ENCODE measurements around the gene NXF1.
A peak's percentile ranks its signal among the peaks of the same experiment; 100 is the strongest.
"Not testable (repeated sequence)": the region's sequence is repeated elsewhere in the genome, so short reads cannot be mapped to it uniquely, and the experiment has no call there.

Gene NXF1

GRCh38 chr11:62846177-62846576, 40.9 kb upstream of the NXF1 start:
- Histone ChIP-seq H3K14ac (ENCODE audit: low read length in 2 of 2) (no peak overlapping the region), H3K79me1 (replicated peaks; ENCODE audit: low read length, poor library complexity, severe bottlenecking) (no peaks in the 10 kb centered on the region), H2AFZ (ENCODE audit: low read depth, low read length) (no peak overlapping the region), H2BK15ac (ENCODE audit: low read depth, poor library complexity, severe bottlenecking) (no peak overlapping the region), H2BK120ac (ENCODE audit: low read depth, low read length) (no peak overlapping the region), H3K23ac (ENCODE audit: low read length in 2 of 2) (no peak overlapping the region), H3K4me3 (ENCODE audit: insufficient read depth in 1 of 2, low read depth in 1 of 2, low read length in 2 of 2) (no peak overlapping the region), H3K9ac (ENCODE audit: low read length) (no peak overlapping the region), H4K91ac (ENCODE audit: low read length) (no peak overlapping the region), H4K8ac (ENCODE audit: low read length) (no peak overlapping the region), H2AK5ac (ENCODE audit: low read length, severe bottlenecking) (no peak overlapping the region), H3K4me1 (ENCODE audit: control insufficient read depth, insufficient read depth, low read depth, low read length) (peaks cover 4% of the 10 kb centered on the region), H3K36me3 (ENCODE audit: control insufficient read depth in 1 of 2, insufficient read depth in 2 of 2, low read depth in 1 of 2, low read length in 2 of 2) (peaks cover 0 to 2% of the 10 kb centered on the region in 2 experiments), H2BK12ac (ENCODE audit: low read length in 2 of 2) (no peak overlapping the region), H3K27ac (ENCODE audit: low read length, poor library complexity, severe bottlenecking) (no peak overlapping the region), H3K9me3 (ENCODE audit: control insufficient read depth, low read length) (no peaks in the 10 kb centered on the region), H3K27me3 (ENCODE audit: control insufficient read depth in 1 of 2, insufficient read depth in 1 of 2, low read length in 2 of 2) (no peaks in the 10 kb centered on the region), H3K4ac (ENCODE audit: low read depth in 1 of 2, low read length in 2 of 2) (no peak overlapping the region), H3K18ac (ENCODE audit: low read depth in 1 of 2, low read length in 2 of 2) (no peak overlapping the region), H3K4me2 (ENCODE audit: low read length, poor library complexity, severe bottlenecking) (no peak overlapping the region), H2BK5ac (ENCODE audit: low read depth, low read length, poor library complexity, severe bottlenecking) (no peak overlapping the region)
- WGBS, result 97% methylated on average over 3 of the region's 3 CpGs
- no peak for DNase-seq

- Histone ChIP-seq H3K4me3 (ENCODE audit: insufficient read depth in 1 of 2, low read depth in 1 of 2, low read length in 2 of 2) (no peak overlapping the region), H3K27ac (ENCODE audit: low read length, poor library complexity, severe bottlenecking) (no peak overlapping the region), H2AK5ac (ENCODE audit: low read length, severe bottlenecking) (no peak overlapping the region), H2BK5ac (ENCODE audit: low read depth, low read length, poor library complexity, severe bottlenecking) (no peak overlapping the region), H3K4me2 (ENCODE audit: low read length, poor library complexity, severe bottlenecking) (no peak overlapping the region), H2AFZ (ENCODE audit: low read depth, low read length) (no peak overlapping the region), H2BK15ac (ENCODE audit: low read depth, poor library complexity, severe bottlenecking) (no peak overlapping the region), H3K18ac (ENCODE audit: low read depth in 1 of 2, low read length in 2 of 2) (no peak overlapping the region), H3K4me1 (ENCODE audit: control insufficient read depth, insufficient read depth, low read depth, low read length) (peaks cover 8% of the 10 kb centered on the region), H3K27me3 (ENCODE audit: control insufficient read depth in 1 of 2, insufficient read depth in 1 of 2, low read length in 2 of 2) (no peaks in the 10 kb centered on the region), H2BK120ac (ENCODE audit: low read depth, low read length) (no peak overlapping the region), H3K23ac (ENCODE audit: low read length in 2 of 2) (no peak overlapping the region), H3K79me1 (replicated peaks; ENCODE audit: low read length, poor library complexity, severe bottlenecking) (no peaks in the 10 kb centered on the region), H4K8ac (ENCODE audit: low read length) (no peak overlapping the region), H3K14ac (ENCODE audit: low read length in 2 of 2) (no peak overlapping the region), H3K4ac (ENCODE audit: low read depth in 1 of 2, low read length in 2 of 2) (no peak overlapping the region), H2BK12ac (ENCODE audit: low read length in 2 of 2) (no peak overlapping the region), H3K36me3 (ENCODE audit: control insufficient read depth in 1 of 2, insufficient read depth in 2 of 2, low read depth in 1 of 2, low read length in 2 of 2) (no peaks in the 10 kb centered on the region), H4K91ac (ENCODE audit: low read length) (no peak overlapping the region), H3K9ac (ENCODE audit: low read length) (no peak overlapping the region), H3K9me3 (ENCODE audit: control insufficient read depth, low read length) (no peaks in the 10 kb centered on the region)
- 100% methylated on average over 3 of the region's 3 CpGs for WGBS
- DNase-seq, result no peak
These were observed 38.9 kb upstream of the NXF1 start for GRCh38 chr11:62844154-62844553.

DNA sequence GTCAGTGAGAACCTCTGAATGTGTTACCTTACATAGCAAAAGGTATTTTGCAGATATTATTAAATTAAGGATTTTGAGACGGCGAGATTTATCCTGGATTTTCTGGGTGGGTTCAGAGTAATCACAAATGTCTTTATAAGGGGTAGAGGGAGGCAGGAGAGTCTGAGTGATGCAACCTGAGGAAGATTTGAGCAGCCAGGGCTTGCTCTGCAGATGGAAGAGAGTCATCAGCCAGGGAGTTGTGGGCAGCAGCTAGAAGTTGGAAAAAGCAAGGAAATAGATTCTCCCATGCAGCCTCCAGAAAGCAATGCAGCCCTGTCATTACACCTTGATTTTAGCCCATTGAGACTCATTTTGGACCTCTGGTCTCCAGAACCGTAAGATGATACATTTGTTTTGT, 38.2 kb upstream of the NXF1 start:
- no peak overlapping the region for H3K27ac ChIP-seq (ENCODE audit: low read length, poor library complexity, severe bottlenecking)
- no peak overlapping the region for H2BK5ac ChIP-seq (ENCODE audit: low read depth, low read length, poor library complexity, severe bottlenecking)
- H3K9me3 ChIP-seq (ENCODE audit: control insufficient read depth, low read length), result no peaks in the 10 kb centered on the region
- no peak overlapping the region for H3K4me3 ChIP-seq (ENCODE audit: insufficient read depth in 1 of 2, low read depth in 1 of 2, low read length in 2 of 2)
- no peak overlapping the region for H3K4ac ChIP-seq (ENCODE audit: low read depth in 1 of 2, low read length in 2 of 2)
- no peaks in the 10 kb centered on the region for H3K36me3 ChIP-seq (ENCODE audit: control insufficient read depth in 1 of 2, insufficient read depth in 2 of 2, low read depth in 1 of 2, low read length in 2 of 2)
- no peak overlapping the region for H3K23ac ChIP-seq (ENCODE audit: low read length in 2 of 2)
- H3K14ac ChIP-seq (ENCODE audit: low read length in 2 of 2), result no peak overlapping the region
- no peak overlapping the region for H2AFZ ChIP-seq (ENCODE audit: low read depth, low read length)
- no peak overlapping the region for H3K9ac ChIP-seq (ENCODE audit: low read length)
- no peak overlapping the region for H2BK120ac ChIP-seq (ENCODE audit: low read depth, low read length)
- H4K8ac ChIP-seq (ENCODE audit: low read length), result no peak overlapping the region
- no peaks in the 10 kb centered on the region for H3K79me1 ChIP-seq (replicated peaks; ENCODE audit: low read length, poor library complexity, severe bottlenecking)
- WGBS, result 95% methylated on average over 3 of the region's 3 CpGs
- H2BK15ac ChIP-seq (ENCODE audit: low read depth, poor library complexity, severe bottlenecking), result no peak overlapping the region
- H4K91ac ChIP-seq (ENCODE audit: low read length), result no peak overlapping the region
- DNase-seq, result no peak
- H3K4me2 ChIP-seq (ENCODE audit: low read length, poor library complexity, severe bottlenecking), result no peak overlapping the region
- no peak overlapping the region for H3K18ac ChIP-seq (ENCODE audit: low read depth in 1 of 2, low read length in 2 of 2)
- H2AK5ac ChIP-seq (ENCODE audit: low read length, severe bottlenecking), result no peak overlapping the region
- no peak overlapping the region for H2BK12ac ChIP-seq (ENCODE audit: low read length in 2 of 2)
- peaks cover 8% of the 10 kb centered on the region for H3K4me1 ChIP-seq (ENCODE audit: control insufficient read depth, insufficient read depth, low read depth, low read length)
- H3K27me3 ChIP-seq (ENCODE audit: control insufficient read depth in 1 of 2, insufficient read depth in 1 of 2, low read length in 2 of 2), result no peaks in the 10 kb centered on the region

DNA sequence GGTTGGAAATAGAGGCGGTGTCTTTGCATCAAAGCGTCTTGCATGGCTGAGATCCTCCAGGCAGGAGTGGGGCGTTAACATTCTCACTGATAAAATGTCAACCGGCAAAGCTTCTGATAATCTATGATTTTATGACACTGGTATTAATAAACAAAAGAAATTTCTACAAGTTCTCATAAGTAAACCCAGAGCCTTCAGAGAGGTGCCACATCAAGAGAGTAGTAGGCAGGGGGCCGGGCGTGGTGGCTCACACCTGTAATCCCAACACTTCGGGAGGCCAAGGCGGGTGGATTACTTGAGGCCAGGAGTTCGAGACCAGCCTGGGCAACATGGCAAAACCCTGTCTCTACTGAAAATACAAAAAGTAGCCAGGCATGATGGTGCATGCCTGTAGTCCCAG, 37.7 kb upstream of the NXF1 start:
- H3K9me3 ChIP-seq (ENCODE audit: control insufficient read depth, low read length); H3K36me3 ChIP-seq (ENCODE audit: control insufficient read depth in 1 of 2, insufficient read depth in 2 of 2, low read depth in 1 of 2, low read length in 2 of 2); H3K27me3 ChIP-seq (ENCODE audit: control insufficient read depth in 1 of 2, insufficient read depth in 1 of 2, low read length in 2 of 2); H3K79me1 ChIP-seq (replicated peaks; ENCODE audit: low read length, poor library complexity, severe bottlenecking); H2AFZ ChIP-seq (ENCODE audit: low read depth, low read length); H3K27ac ChIP-seq (ENCODE audit: low read length, poor library complexity, severe bottlenecking); H2AK5ac ChIP-seq (ENCODE audit: low read length, severe bottlenecking); H2BK5ac ChIP-seq (ENCODE audit: low read depth, low read length, poor library complexity, severe bottlenecking); H3K23ac ChIP-seq (ENCODE audit: low read length in 2 of 2); H2BK120ac ChIP-seq (ENCODE audit: low read depth, low read length); H2BK15ac ChIP-seq (ENCODE audit: low read depth, poor library complexity, severe bottlenecking); H2BK12ac ChIP-seq (ENCODE audit: low read length in 2 of 2); H4K91ac ChIP-seq (ENCODE audit: low read length); H3K18ac ChIP-seq (ENCODE audit: low read depth in 1 of 2, low read length in 2 of 2); DNase-seq; H3K4ac ChIP-seq (ENCODE audit: low read depth in 1 of 2, low read length in 2 of 2); H3K14ac ChIP-seq (ENCODE audit: low read length in 2 of 2); H3K4me2 ChIP-seq (ENCODE audit: low read length, poor library complexity, severe bottlenecking): not testable (repeated sequence)
- H3K4me1 ChIP-seq (ENCODE audit: control insufficient read depth, insufficient read depth, low read depth, low read length), result peaks cover 13% of the 10 kb centered on the region
- WGBS, result 90% methylated on average over 7 of the region's 9 CpGs
- peak overlapping the region; percentile 96 for H3K9ac ChIP-seq (ENCODE audit: low read length)
- H4K8ac ChIP-seq (ENCODE audit: low read length), result peak overlapping the region; percentile 71
- H3K4me3 ChIP-seq (ENCODE audit: insufficient read depth in 1 of 2, low read depth in 1 of 2, low read length in 2 of 2), result peak overlapping the region in 1 of 2 experiments; percentile 74
